H9 (cell line): ENCODE data around the gene MOG. TPM values are rescaled to one million over a fixed set of nuclear protein-coding genes. Genes with fewer than 3 reads are reported as not detected.

Experiments
- DNase-seq: peaks from one replicate; pipeline ENCODE4 v3.0.0-alpha.2; 2017
- H2AFZ ChIP-seq: one replicate; pipeline ENCODE4 v1.6.1; 2013; ENCODE audit warnings: mild to moderate bottlenecking, low read length, control low read depth, moderate library complexity
- H2AK5ac ChIP-seq: 2 replicates; pipeline ENCODE4 v1.6.1; 2013; ENCODE audit warnings: low read length, control low read depth, mixed read lengths; ENCODE audit not compliant: insufficient read length
- H2BK120ac ChIP-seq: one replicate; pipeline ENCODE4 v1.6.1; 2013; ENCODE audit warnings: low read depth, mild to moderate bottlenecking, low read length, control low read depth, inconsistent platforms; ENCODE audit not compliant: poor library complexity, severe bottlenecking
- H2BK12ac ChIP-seq: 2 replicates; pipeline ENCODE4 v1.6.1; 2013; ENCODE audit warnings: low read length, control low read depth, mixed read lengths, low read depth; ENCODE audit not compliant: insufficient read length
- H2BK15ac ChIP-seq: 2 replicates; pipeline ENCODE4 v1.6.1; 2013; ENCODE audit warnings: low read depth, low read length, control low read depth
- H2BK20ac ChIP-seq: one replicate; pipeline ENCODE4 v1.6.1; 2013; ENCODE audit warnings: low read depth, mild to moderate bottlenecking, low read length, control low read depth, inconsistent platforms; ENCODE audit not compliant: poor library complexity, severe bottlenecking
- H2BK5ac ChIP-seq: 2 replicates; pipeline ENCODE4 v1.6.1; 2013; ENCODE audit warnings: low read length, control low read depth, mixed read lengths; ENCODE audit not compliant: insufficient read length
- H3K14ac ChIP-seq: 2 replicates; pipeline ENCODE4 v1.6.1; 2013; ENCODE audit warnings: low read length, control low read depth; ENCODE audit not compliant: insufficient read depth
- H3K18ac ChIP-seq: 2 replicates; pipeline ENCODE4 v1.6.1; 2013; ENCODE audit warnings: low read depth, mild to moderate bottlenecking, mixed read lengths, low read length, control low read depth; ENCODE audit not compliant: insufficient read length
- H3K23ac ChIP-seq: 2 replicates; pipeline ENCODE4 v1.6.1; 2013; ENCODE audit warnings: low read length, control low read depth, mixed read lengths, low read depth; ENCODE audit not compliant: insufficient read length
- H3K23me2 ChIP-seq: 2 replicates; pipeline ENCODE4 v1.6.1; 2013; ENCODE audit warnings: low read depth, mild to moderate bottlenecking, mixed read lengths, low read length, control low read depth; ENCODE audit not compliant: insufficient read length, poor library complexity, severe bottlenecking
- H3K27ac ChIP-seq: 2 replicates; pipeline ENCODE4 v1.5.1; 2013; ENCODE audit warnings: low read length, control low read depth, mixed read lengths, low read depth; ENCODE audit not compliant: insufficient read length
- H3K27me3 ChIP-seq: 2 replicates; pipeline ENCODE4 v1.6.1; 2013; ENCODE audit warnings: low read length, control low read depth, inconsistent platforms; ENCODE audit not compliant: insufficient read depth
- H3K4ac ChIP-seq: 2 replicates; pipeline ENCODE4 v1.6.1; 2013; ENCODE audit warnings: low read depth, mild to moderate bottlenecking, control low read depth, inconsistent platforms, low read length, moderate library complexity
- H3K4me1 ChIP-seq: 2 replicates; pipeline ENCODE4 v1.6.1; 2013; ENCODE audit warnings: low read length, control low read depth, inconsistent platforms; ENCODE audit not compliant: insufficient read depth
- H3K4me2 ChIP-seq: 2 replicates; pipeline ENCODE4 v1.6.1; 2013; ENCODE audit warnings: low read length, control low read depth, mixed read lengths; ENCODE audit not compliant: insufficient read length, insufficient read depth
- H3K56ac ChIP-seq: 2 replicates; pipeline ENCODE4 v1.6.1; 2013; ENCODE audit warnings: low read depth, mild to moderate bottlenecking, mixed read lengths, low read length, control low read depth; ENCODE audit not compliant: insufficient read length
- H3K79me1 ChIP-seq: 2 replicates; pipeline ENCODE4 v1.6.1; 2013; ENCODE audit warnings: low read depth, mild to moderate bottlenecking, moderate library complexity, low read length, control low read depth, inconsistent platforms; ENCODE audit not compliant: insufficient read depth, poor library complexity, severe bottlenecking
- H3K79me2 ChIP-seq: 2 replicates; pipeline ENCODE4 v1.6.1; 2013; ENCODE audit warnings: low read length, control low read depth, inconsistent platforms; ENCODE audit not compliant: insufficient read depth
- H3K9ac ChIP-seq: 2 replicates; pipeline ENCODE4 v1.6.1; 2013; ENCODE audit warnings: low read length, control low read depth, mixed read lengths; ENCODE audit not compliant: insufficient read length; ENCODE audit errors: extremely low read depth
- H3K9me3 ChIP-seq: one replicate; pipeline ENCODE4 v1.6.1; 2013; ENCODE audit warnings: low read depth, low read length, inconsistent platforms; ENCODE audit not compliant: control insufficient read depth
- H3T11ph ChIP-seq: one replicate; pipeline ENCODE4 v1.6.1; 2013; ENCODE audit warnings: mild to moderate bottlenecking, low read length, control low read depth, inconsistent platforms
- H4K20me1 ChIP-seq: one replicate; pipeline ENCODE4 v1.6.1; 2013; ENCODE audit not compliant: control insufficient read depth, insufficient read length, insufficient read depth
- H4K5ac ChIP-seq: 2 replicates; pipeline ENCODE4 v1.6.1; 2013; ENCODE audit warnings: low read depth, mild to moderate bottlenecking, mixed read lengths, low read length, control low read depth; ENCODE audit not compliant: insufficient read length
- H4K8ac ChIP-seq: replicated peaks from 2 replicates; pipeline ENCODE4 v1.6.1; 2013; ENCODE audit warnings: low read length, control low read depth, mixed read lengths, low read depth; ENCODE audit not compliant: insufficient read length
- H4K91ac ChIP-seq: 2 replicates; pipeline ENCODE4 v1.6.1; 2013; ENCODE audit warnings: low read depth, mild to moderate bottlenecking, moderate library complexity, mixed read lengths, low read length, control low read depth; ENCODE audit not compliant: insufficient read length
- H3K27ac Mint-ChIP-seq, 3 experiments: 2 replicates in 2 of 3; 3 replicates in 1 of 3; pipeline ENCODE4 v1.8.0; 2020 to 2021; ENCODE audit warnings: mixed read lengths in 3 of 3, mild to moderate bottlenecking in 1 of 3, moderate library complexity in 1 of 3
- H3K27me3 Mint-ChIP-seq: 2 replicates; pipeline ENCODE4 v1.8.0; 2021; ENCODE audit warnings: low read depth, mild to moderate bottlenecking, moderate library complexity, mixed read lengths
- H3K36me3 Mint-ChIP-seq, 3 experiments: 2 replicates in 2 of 3; 3 replicates in 1 of 3; pipeline ENCODE4 v1.8.0; 2020 to 2021; ENCODE audit warnings: low read depth in 3 of 3, mixed read lengths in 3 of 3; ENCODE audit not compliant: insufficient read depth in 1 of 3
- H3K4me1 Mint-ChIP-seq, 2 experiments: 2 replicates each; pipeline ENCODE4 v1.8.0; 2020; ENCODE audit warnings: mixed read lengths in 2 of 2
- H3K4me3 Mint-ChIP-seq, 2 experiments: 2 replicates in 1 of 2; 3 replicates in 1 of 2; pipeline ENCODE4 v1.8.0; 2020 to 2021; ENCODE audit warnings: mild to moderate bottlenecking in 2 of 2, mixed read lengths in 2 of 2, moderate library complexity in 1 of 2
- H3K9me3 Mint-ChIP-seq, 2 experiments: 2 replicates in 1 of 2; 3 replicates in 1 of 2; pipeline ENCODE4 v1.8.0; 2020; ENCODE audit warnings: mild to moderate bottlenecking in 2 of 2, mixed read lengths in 2 of 2, moderate library complexity in 1 of 2
- CTCF ChIP-seq: fragments of 200-600 bp; sonication (generic); conservative IDR thresholded peaks from 3 replicates; pipeline ENCODE4 v1.8.0; 2021; ENCODE audit warnings: antibody characterized with exemption, mild to moderate bottlenecking
- WGBS: extraction: QIAGEN DNeasy Blood & Tissue Kit; methylation state at CpG from one replicate; pipeline ENCODE4 v1.1.7; 2013; ENCODE audit warnings: missing lambda C conversion rate, low lambda C conversion rate, mixed read lengths; ENCODE audit not compliant: insufficient read length; ENCODE audit errors: extremely low coverage; 5-methylcytosine and 5-hydroxymethylcytosine counted together
- total RNA-seq: library from RNA; stranded (reverse); gene quantifications from 2 replicates; pipeline ENCODE4 v1.2.1, GENCODE V29; 2021

MOG gene
- total RNA-seq, 1 experiment from 2014 or later: 0.55 TPM

- H2BK20ac ChIP-seq: no peak overlapping the region
These were observed 17.1 kb downstream of the MOG start for GRCh38 chr6:29674008-29674407.

More at GRCh38 chr6:29674008-29674407, 17.1 kb downstream of the MOG start:
- Histone ChIP-seq H2AK5ac (no peak overlapping the region), H2BK12ac (no peak overlapping the region), H4K5ac (no peak overlapping the region), H3K14ac (no peak overlapping the region), H3K79me2 (no peaks in the 10 kb centered on the region), H3K18ac (no peak overlapping the region), H3K9ac (no peak overlapping the region), H2BK120ac (no peak overlapping the region), H3T11ph (no peak overlapping the region), H3K27me3 (no peaks in the 10 kb centered on the region), H2BK15ac (no peak overlapping the region), H3K9me3 (no peaks in the 10 kb centered on the region), H4K91ac (no peak overlapping the region), H2BK5ac (no peak overlapping the region), H3K4ac (no peak overlapping the region), H3K56ac (no peak overlapping the region), H3K23ac (no peak overlapping the region), H3K27ac (no peak overlapping the region), H3K4me2 (no peak overlapping the region), H4K8ac (no peak overlapping the region), H3K23me2 (no peaks in the 10 kb centered on the region), H3K4me1 (peaks cover 1% of the 10 kb centered on the region; the same call in 1 of the 2 replicates), H4K20me1 (no peaks in the 10 kb centered on the region), H2AFZ (no peak overlapping the region), H3K79me1 (no peaks in the 10 kb centered on the region)
- Mint-ChIP-seq H3K9me3 (peaks cover 0 to 2% of the 10 kb centered on the region in 2 experiments; a peak in 2 of 5 replicates), H3K36me3 (peaks cover 1 to 9% (median 5%) of the 10 kb centered on the region in 3 experiments; a peak in 5 of 7 replicates), H3K27me3 (peaks cover 2% of the 10 kb centered on the region; the same call in 1 of the 2 replicates), H3K4me1 (peaks cover 27 to 32% of the 10 kb centered on the region in 2 experiments), H3K27ac (no peak overlapping the region), H3K4me3 (no peak overlapping the region)
- DNase-seq: no peak
- no peak for TF ChIP-seq CTCF
- WGBS: no CpG with 5 or more reads among the region's 5 CpGs
